HG02870 (cell line): ENCODE results near the gene DUSP15.
"Not testable (repeated sequence)": the region's sequence is repeated elsewhere in the genome, so short reads cannot be mapped to it uniquely, and the experiment has no call there.

Source experiments
- ATAC-seq: cut with Tn5 transposase; IDR thresholded peaks from one replicate; pipeline ENCODE4 v1.9.1; 2021; ENCODE audit warnings: mild to moderate bottlenecking, moderate library complexity; ENCODE audit not compliant: unreplicated experiment

The DUSP15 gene

GRCh38 chr20:31869942-31870725 lies at the start of gene DUSP15, which contains the start of gene TTLL9:
Gene DUSP15, minus strand, starts transcription at chr20:31870527. Its CDS starts 190 bp downstream, at chr20:31870337.
Gene TTLL9, plus strand, starts transcription at chr20:31870634. Its CDS starts 493 bp downstream, at chr20:31871127.
- no peak for ATAC-seq

GRCh38 chr20:31919410-31920155 lies 49.3 kb upstream of the DUSP15 start:
- no peak for ATAC-seq

GRCh38 chr20:31918466-31919105 lies 48.3 kb upstream of the DUSP15 start:
- ATAC-seq = no peak

- not testable (repeated sequence) for ATAC-seq
These were observed 47.7 kb upstream of the DUSP15 start for GRCh38 chr20:31917962-31918412.

DNA sequence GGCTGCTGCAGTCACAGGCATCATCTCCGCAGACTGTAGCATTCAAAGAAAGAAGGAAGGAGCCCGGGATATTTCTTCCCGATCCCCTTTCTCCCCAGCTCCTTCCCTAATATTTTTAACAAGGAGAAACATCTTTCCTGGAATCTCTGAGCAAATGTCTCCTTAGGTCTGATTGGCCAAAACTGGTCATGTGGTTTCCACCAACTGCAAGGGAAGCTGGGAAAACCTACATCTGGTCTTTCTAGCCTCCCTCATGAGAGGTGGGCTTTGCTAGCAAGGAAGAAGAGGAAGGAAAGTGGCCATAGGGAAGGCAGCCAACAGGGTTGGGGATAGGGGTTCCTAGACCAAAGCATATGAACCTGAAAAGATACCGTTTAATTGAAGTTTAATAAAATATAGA lies 46.4 kb upstream of the DUSP15 start:
- no peak for ATAC-seq

DNA sequence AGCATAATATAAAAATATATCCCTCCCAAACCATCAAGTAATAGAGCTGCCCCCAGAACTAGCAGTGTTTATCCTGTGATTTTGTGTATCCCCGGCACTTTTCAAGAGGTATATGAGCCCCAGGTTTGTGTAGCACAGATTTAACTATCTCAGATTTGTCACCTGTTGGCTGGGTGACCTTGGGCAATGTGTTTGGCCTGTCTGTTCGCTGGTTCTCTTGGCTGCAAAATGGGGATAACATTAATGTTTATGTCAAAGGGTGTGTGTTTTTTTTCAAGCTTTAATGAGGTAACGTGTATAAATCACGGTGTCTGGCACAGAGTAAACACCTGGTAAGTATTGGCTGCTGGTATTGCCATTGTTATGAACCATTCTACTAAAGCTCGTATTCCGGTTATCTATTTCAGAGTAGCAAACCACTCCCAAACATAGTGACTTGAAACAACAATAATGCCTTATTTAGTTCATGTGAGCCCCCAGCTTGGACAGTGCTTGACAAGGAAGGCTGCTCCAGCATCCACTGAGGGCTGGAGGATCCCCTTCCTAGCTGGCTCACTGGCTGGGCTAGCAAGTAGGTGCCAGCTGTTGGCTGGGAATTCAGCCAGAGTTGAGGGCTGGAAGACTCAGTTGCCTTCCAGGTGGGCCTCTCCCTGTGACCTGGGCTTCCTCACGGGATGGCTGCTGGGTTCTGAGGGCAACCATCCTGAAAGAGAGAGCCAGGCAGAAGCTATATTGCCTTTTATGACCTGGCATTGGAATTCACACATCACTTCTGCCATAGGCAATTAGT lies 45.4 kb upstream of the DUSP15 start:
- no peak for ATAC-seq

- ATAC-seq = no peak
These were observed 43.8 kb upstream of the DUSP15 start for GRCh38 chr20:31914170-31914569.

DNA sequence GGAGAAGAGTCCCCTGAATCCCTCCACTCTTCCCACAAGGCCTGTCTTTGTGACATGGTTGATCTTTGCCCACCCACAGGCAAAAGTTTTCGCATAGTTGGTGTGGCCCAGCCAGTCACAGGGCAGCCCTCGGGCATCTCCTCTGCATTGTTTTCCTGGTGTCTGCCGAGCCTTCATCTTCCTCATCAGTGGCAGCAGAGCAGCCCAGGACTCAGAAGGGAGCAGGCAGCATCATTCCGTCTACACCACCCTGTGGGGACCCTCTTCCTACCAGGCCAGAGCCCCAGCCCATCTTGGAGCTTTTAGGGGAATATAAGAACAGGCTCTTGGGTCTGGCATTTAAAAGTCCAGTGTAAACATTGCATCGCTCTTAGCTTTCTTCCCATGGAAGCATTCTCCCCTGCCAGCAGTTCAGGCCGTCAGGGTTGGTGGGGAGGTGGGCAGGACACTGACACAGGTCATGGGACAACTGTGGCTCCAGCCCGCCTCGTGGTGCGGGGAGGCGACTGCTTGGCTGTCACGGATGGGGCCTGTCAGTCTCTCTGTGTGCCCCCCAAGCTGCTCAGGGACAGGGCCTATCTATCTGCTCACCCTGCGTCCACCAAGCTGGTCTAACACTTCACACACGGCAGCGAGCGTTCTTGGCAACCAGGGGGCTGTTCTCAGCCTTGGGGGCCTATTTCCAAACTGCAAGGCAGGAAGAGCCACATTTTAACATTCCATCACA lies 43.3 kb upstream of the DUSP15 start:
- no peak for ATAC-seq

- ATAC-seq = no peak
These were observed 39.9 kb upstream of the DUSP15 start for GRCh38 chr20:31910071-31910803.

DNA sequence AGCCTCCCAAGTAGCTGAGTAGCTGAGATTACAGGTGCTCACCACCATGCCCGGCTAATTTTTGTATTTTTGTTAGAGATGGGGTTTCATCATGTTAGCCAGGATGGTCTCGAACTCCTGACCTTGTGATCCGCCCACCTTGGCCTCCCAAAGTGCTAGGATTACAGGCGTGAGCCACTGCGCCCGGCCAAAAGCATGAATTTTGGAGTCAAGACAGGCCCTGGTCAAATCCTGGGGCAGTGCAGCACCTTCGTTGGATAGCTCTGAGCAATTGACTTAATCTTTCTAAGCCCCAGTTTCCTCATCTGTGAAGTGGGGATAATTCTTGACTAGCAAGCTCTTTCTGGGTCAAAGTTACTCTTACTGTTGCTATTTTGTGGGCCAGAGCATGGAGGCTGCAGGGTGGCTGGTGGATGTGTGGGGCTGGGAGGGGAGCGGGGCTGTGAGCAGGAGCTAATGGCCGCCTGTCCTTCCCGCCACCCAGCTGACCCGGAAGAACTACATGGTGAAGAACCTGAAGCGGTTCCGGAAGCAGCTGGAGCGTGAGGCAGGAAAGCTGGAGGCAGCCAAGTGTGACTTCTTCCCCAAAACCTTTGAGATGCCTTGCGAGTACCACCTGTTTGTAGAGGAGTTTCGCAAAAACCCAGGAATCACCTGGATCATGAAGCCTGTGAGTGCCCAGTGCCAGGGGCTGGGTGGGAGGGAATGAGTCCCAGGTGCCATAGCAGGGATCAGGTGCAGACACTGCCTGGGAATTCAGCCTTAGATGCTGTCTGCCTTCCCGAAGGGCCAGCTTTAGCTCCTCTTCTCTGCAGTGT lies 39.1 kb upstream of the DUSP15 start:
- no peak for ATAC-seq

- no peak for ATAC-seq
These were observed 38.1 kb upstream of the DUSP15 start for GRCh38 chr20:31908424-31908823.

DNA sequence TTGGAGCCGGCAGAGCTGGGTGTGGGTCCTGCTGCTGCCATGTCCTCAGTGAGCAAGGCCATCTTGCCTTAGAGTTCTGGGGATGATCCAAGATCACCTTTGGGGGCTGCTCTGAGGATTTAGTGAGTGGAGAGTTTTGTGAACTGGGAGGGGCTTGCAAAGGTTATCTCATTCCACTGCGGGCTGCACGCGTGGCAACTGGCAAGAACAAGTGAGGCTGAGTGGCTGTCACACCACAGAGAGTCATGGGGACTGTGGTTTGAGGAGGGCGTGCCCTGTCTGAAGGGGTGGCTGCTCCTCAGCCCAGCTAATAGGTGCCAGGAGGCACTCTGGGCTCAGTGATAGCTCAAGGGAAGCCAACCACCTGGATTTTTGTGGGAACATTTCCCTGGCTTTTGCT lies 37.7 kb upstream of the DUSP15 start:
- no peak for ATAC-seq

DNA sequence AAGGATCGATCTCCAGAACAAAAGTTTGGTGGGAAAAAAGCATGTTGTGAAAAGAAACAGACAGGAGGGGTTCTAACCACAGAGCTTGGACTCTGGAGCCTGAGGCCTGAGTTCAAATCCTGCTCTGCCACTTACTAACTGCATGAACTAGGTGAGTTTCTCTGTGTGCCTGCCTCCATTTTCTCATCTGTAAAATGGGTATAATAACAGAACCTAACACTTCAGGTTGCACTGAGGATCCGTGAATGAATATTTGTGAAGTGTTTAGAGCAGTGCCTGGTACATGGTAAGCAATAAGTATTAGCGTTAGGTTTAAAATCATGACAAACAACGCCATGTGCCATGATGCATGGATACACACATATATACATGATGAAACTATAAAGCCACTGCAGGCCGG lies 36.7 kb upstream of the DUSP15 start:
- no peak for ATAC-seq

DNA sequence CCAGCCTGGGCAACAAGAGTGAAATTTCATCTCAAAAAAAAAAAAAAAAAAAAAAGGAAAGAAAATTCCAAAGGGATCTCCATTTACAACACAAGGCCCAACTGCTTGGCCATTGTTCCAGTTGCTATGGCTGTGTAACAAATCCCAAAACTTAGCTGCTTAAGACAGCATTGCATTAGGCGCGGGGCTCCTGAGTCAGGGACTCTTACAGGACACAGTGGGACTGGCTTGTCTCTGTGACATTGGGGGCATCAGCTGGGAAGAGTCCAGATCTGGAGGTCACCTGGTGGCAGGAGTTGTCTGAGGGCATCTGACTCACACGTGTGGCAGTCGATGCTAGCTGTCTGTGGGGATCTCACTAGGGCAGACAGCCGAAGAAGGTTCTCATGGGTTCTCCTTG lies 35.7 kb upstream of the DUSP15 start:
- ATAC-seq = no peak

- no peak for ATAC-seq
These were observed 33.5 kb upstream of the DUSP15 start for GRCh38 chr20:31903627-31904386.

DNA sequence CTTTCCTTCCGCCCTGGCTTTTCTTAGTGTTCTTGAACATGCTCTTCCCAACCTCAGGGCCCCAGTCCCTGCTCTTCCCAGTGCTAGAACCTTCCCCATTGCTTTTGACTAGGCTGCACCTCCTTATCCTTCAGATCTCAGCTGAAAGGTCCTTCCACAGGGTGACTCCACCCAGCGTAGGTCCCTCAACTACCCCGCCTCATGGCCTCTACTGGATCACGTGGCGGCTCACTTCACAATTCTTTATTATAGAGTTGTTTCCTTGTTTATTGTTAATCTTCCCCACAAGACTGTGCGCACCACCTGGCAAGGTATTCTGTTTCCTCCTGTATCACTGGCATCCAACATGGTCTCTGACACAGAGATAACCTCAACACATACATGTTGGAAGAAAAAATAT lies 31.3 kb upstream of the DUSP15 start:
- ATAC-seq = no peak

- ATAC-seq = no peak
These were observed 27.2 kb upstream of the DUSP15 start for GRCh38 chr20:31897541-31897940.

GRCh38 chr20:31896049-31896448 lies 25.7 kb upstream of the DUSP15 start:
- ATAC-seq = no peak
